GM21360 (cell line): ENCODE results near the gene FKBP2.

Source experiments
- ATAC-seq: cut with Tn5 transposase; IDR thresholded peaks from one replicate; pipeline ENCODE4 v1.9.1; 2021; ENCODE audit warnings: mild to moderate bottlenecking, moderate library complexity; ENCODE audit not compliant: unreplicated experiment

Gene FKBP2

GRCh38 chr11:64240435-64241240, at the start of gene FKBP2:
TSS of gene FKBP2 (plus strand) at chr11:64241095. CDS start at chr11:64242388, 1,293 bp downstream.
- ATAC-seq, result peak; percentile 40

- ATAC-seq, result no peak
Measured at GRCh38 chr11:64192434-64192833, 48.5 kb upstream of the FKBP2 start.

- no peak for ATAC-seq
Measured at GRCh38 chr11:64196626-64197025, 44.3 kb upstream of the FKBP2 start.

GRCh38 chr11:64198511-64198910, 42.4 kb upstream of the FKBP2 start:
- ATAC-seq, result no peak

- no peak for ATAC-seq
Measured at GRCh38 chr11:64201543-64201942, 39.4 kb upstream of the FKBP2 start.

GRCh38 chr11:64202992-64203391, 37.9 kb upstream of the FKBP2 start:
- ATAC-seq, result no peak

- no peak for ATAC-seq
Measured at GRCh38 chr11:64203421-64204079, 37.3 kb upstream of the FKBP2 start.

GRCh38 chr11:64204080-64204440, 36.8 kb upstream of the FKBP2 start:
- ATAC-seq, result no peak

- ATAC-seq, result no peak
Measured at GRCh38 chr11:64204464-64204989, 36.4 kb upstream of the FKBP2 start.

GRCh38 chr11:64206457-64207255, 34.2 kb upstream of the FKBP2 start, which contains the start of gene FERMT3:
TSS of gene FERMT3 (plus strand) at chr11:64206721. CDS start at chr11:64207365, 644 bp downstream.
- no peak for ATAC-seq

- no peak for ATAC-seq
Measured at GRCh38 chr11:64207256-64208085, 33.4 kb upstream of the FKBP2 start.

GRCh38 chr11:64208086-64208795, 32.7 kb upstream of the FKBP2 start:
- ATAC-seq, result no peak

- no peak for ATAC-seq
Measured at GRCh38 chr11:64208796-64209562, 31.9 kb upstream of the FKBP2 start.

- no peak for ATAC-seq
Measured at GRCh38 chr11:64209563-64209843, 31.4 kb upstream of the FKBP2 start.

GRCh38 chr11:64210301-64211020, 30.4 kb upstream of the FKBP2 start:
- no peak for ATAC-seq

GRCh38 chr11:64211181-64211872, 29.6 kb upstream of the FKBP2 start:
- no peak for ATAC-seq

- no peak for ATAC-seq
Measured at GRCh38 chr11:64216879-64217278, 24.0 kb upstream of the FKBP2 start.
